HEK293T (cell line): ENCODE measurements around the gene TRIM24.

Experiments used
- CTCF ChIA-PET: fragments of 350-600 bp; formaldehyde crosslinking; extraction: SDS; loops from one replicate; lab custom pipeline; 2021; ENCODE audit warnings: antibody characterized with exemption, inconsistent platforms; lab: Yijun Ruan, JAX
- POLR2A ChIA-PET: fragments of 350-600 bp; formaldehyde crosslinking; extraction: SDS; loops from one replicate; lab custom pipeline; 2020; ENCODE audit warnings: antibody characterized with exemption, inconsistent platforms; lab: Yijun Ruan, JAX
- DNase-seq: peaks from one replicate; pipeline ENCODE4 v3.0.0; 2012; ENCODE audit warnings: mixed read lengths; ENCODE audit errors: extremely low spot score
- ARNT ChIP-seq: fragments of 450-650 bp; IDR thresholded peaks from 2 replicates; pipeline ENCODE4 v1.6.1; 2017; ENCODE audit warnings: mild to moderate bottlenecking
- BHLHE40 ChIP-seq: fragments of 450-650 bp; IDR thresholded peaks from 2 replicates; pipeline ENCODE4 v1.6.1; 2016; ENCODE audit warnings: mild to moderate bottlenecking, moderate library complexity, borderline replicate concordance
- CTBP1 ChIP-seq: fragments of 450-650 bp; IDR thresholded peaks from 2 replicates; pipeline ENCODE4 v1.6.1; 2016; ENCODE audit warnings: borderline replicate concordance
- ELF4 ChIP-seq: fragments of 450-650 bp; IDR thresholded peaks from 2 replicates; pipeline ENCODE4 v1.6.1; 2017; ENCODE audit warnings: antibody characterized with exemption
- FOXA1 ChIP-seq: fragments of 450-650 bp; IDR thresholded peaks from 2 replicates; pipeline ENCODE4 v1.6.1; 2016; ENCODE audit warnings: mild to moderate bottlenecking
- FOXK2 ChIP-seq: fragments of 450-650 bp; IDR thresholded peaks from 2 replicates; pipeline ENCODE4 v1.6.1; 2016; ENCODE audit warnings: mild to moderate bottlenecking
- FOXM1 ChIP-seq: fragments of 450-650 bp; IDR thresholded peaks from 2 replicates; pipeline ENCODE4 v1.6.1; 2017; ENCODE audit warnings: mild to moderate bottlenecking, borderline replicate concordance
- HDGF ChIP-seq: fragments of 450-650 bp; IDR thresholded peaks from 2 replicates; pipeline ENCODE4 v1.6.1; 2017; ENCODE audit warnings: antibody characterized with exemption, borderline replicate concordance
- L3MBTL2 ChIP-seq: fragments of 450-650 bp; conservative IDR thresholded peaks from 2 replicates; pipeline ENCODE4 v1.6.1; 2016; ENCODE audit warnings: mild to moderate bottlenecking
- LEF1 ChIP-seq: fragments of 450-650 bp; IDR thresholded peaks from 2 replicates; pipeline ENCODE4 v1.6.1; 2017; ENCODE audit warnings: mild to moderate bottlenecking, borderline replicate concordance
- NFRKB ChIP-seq: fragments of 450-650 bp; IDR thresholded peaks from 2 replicates; pipeline ENCODE4 v1.6.1; 2016; ENCODE audit warnings: mild to moderate bottlenecking, moderate library complexity
- PKNOX1 ChIP-seq: fragments of 450-650 bp; IDR thresholded peaks from 2 replicates; pipeline ENCODE4 v1.6.1; 2016
- SP1 ChIP-seq: fragments of 450-650 bp; IDR thresholded peaks from 2 replicates; pipeline ENCODE4 v1.6.1; 2017
- SUZ12 ChIP-seq: fragments of 450-650 bp; IDR thresholded peaks from 2 replicates; pipeline ENCODE4 v1.6.1; 2016; ENCODE audit warnings: mild to moderate bottlenecking
- TARDBP ChIP-seq: fragments of 450-650 bp; IDR thresholded peaks from 2 replicates; pipeline ENCODE4 v1.6.1; 2016
- ZNF384 ChIP-seq: fragments of 450-650 bp; IDR thresholded peaks from 2 replicates; pipeline ENCODE4 v1.6.1; 2016

Gene TRIM24

GRCh38 chr7:138538518-138538917 is 78.5 kb downstream of the TRIM24 start:
- no peak for DNase-seq
- ChIA-PET POLR2A (no interaction called here), CTCF (no interaction called here)
- TF ChIP-seq TARDBP, result no peak
- no peak for TF ChIP-seq PKNOX1
- no peak for TF ChIP-seq HDGF
- TF ChIP-seq ARNT, result no peak
- TF ChIP-seq ELF4, result no peak
- no peak for TF ChIP-seq NFRKB
- TF ChIP-seq FOXM1, result no peak
- no peak for TF ChIP-seq FOXK2
- TF ChIP-seq LEF1, result no peak
- no peak for TF ChIP-seq SP1
- TF ChIP-seq L3MBTL2, result no peak
- TF ChIP-seq SUZ12, result no peak
- no peak for TF ChIP-seq CTBP1
- TF ChIP-seq ZNF384, result no peak
- no peak for TF ChIP-seq FOXA1
- no peak for TF ChIP-seq BHLHE40

- DNase-seq, result no peak
- POLR2A ChIA-PET, result no interaction called here
- CTCF ChIA-PET, result no interaction called here
- TF ChIP-seq TARDBP (no peak), ZNF384 (no peak), FOXM1 (no peak), BHLHE40 (no peak), SUZ12 (no peak), NFRKB (no peak), LEF1 (no peak), FOXK2 (no peak), ARNT (no peak), HDGF (no peak)
Observed at GRCh38 chr7:138538997-138539644, 79.1 kb downstream of the TRIM24 start.

- TF ChIP-seq HDGF, result no peak
- TF ChIP-seq FOXM1, result no peak
- no peak for TF ChIP-seq NFRKB
- no peak for TF ChIP-seq FOXK2
- no peak for TF ChIP-seq FOXA1
- DNase-seq, result no peak
- ChIA-PET POLR2A (no interaction called here), CTCF (no interaction called here)
Observed at GRCh38 chr7:138542183-138542582, 82.1 kb downstream of the TRIM24 start.

- ChIA-PET CTCF (no interaction called here), POLR2A (no interaction called here)
- no peak for TF ChIP-seq ELF4
- no peak for TF ChIP-seq SP1
- no peak for TF ChIP-seq ZNF384
- no peak for TF ChIP-seq FOXK2
- TF ChIP-seq SUZ12, result no peak
- no peak for TF ChIP-seq LEF1
- no peak for TF ChIP-seq TARDBP
- TF ChIP-seq ARNT, result no peak
- TF ChIP-seq FOXM1, result no peak
- no peak for TF ChIP-seq BHLHE40
- TF ChIP-seq L3MBTL2, result no peak
- no peak for TF ChIP-seq CTBP1
- TF ChIP-seq PKNOX1, result no peak
- no peak for TF ChIP-seq HDGF
- TF ChIP-seq FOXA1, result no peak
- DNase-seq, result no peak
Observed at GRCh38 chr7:138543739-138544138, 83.7 kb downstream of the TRIM24 start.

GRCh38 chr7:138545123-138545522 is 85.1 kb downstream of the TRIM24 start:
- ChIA-PET CTCF (no interaction called here), POLR2A (no interaction called here)
- TF ChIP-seq PKNOX1 (no peak), FOXM1 (no peak), LEF1 (no peak), NFRKB (no peak), FOXA1 (no peak), SP1 (no peak), BHLHE40 (no peak), HDGF (no peak), ARNT (no peak), ELF4 (no peak), ZNF384 (no peak), TARDBP (no peak), CTBP1 (no peak), L3MBTL2 (no peak), SUZ12 (no peak), FOXK2 (no peak)
- DNase-seq, result no peak

- DNase-seq, result no peak
- ChIA-PET POLR2A (no interaction called here), CTCF (no interaction called here)
- TF ChIP-seq FOXA1, result no peak
- TF ChIP-seq BHLHE40, result no peak
- no peak for TF ChIP-seq ELF4
- no peak for TF ChIP-seq SUZ12
- no peak for TF ChIP-seq NFRKB
- no peak for TF ChIP-seq PKNOX1
- no peak for TF ChIP-seq ZNF384
- TF ChIP-seq ARNT, result no peak
- TF ChIP-seq L3MBTL2, result no peak
- TF ChIP-seq SP1, result no peak
Observed at GRCh38 chr7:138546064-138546619, 86.1 kb downstream of the TRIM24 start.
